Natural killer cell (primary cell): Measurements from ENCODE around the gene PDHB. TPM values are rescaled to one million over a fixed set of nuclear protein-coding genes. Genes with fewer than 3 reads are reported as not detected.

Source experiments
- ATAC-seq, 3 donors: fragments of 150-1000 bp in 2 of 3; fragments of 200-7000 bp in 1 of 3; cut with Tn5 transposase; 1 replicate in 1 of 3; 2 replicates in 2 of 3; pipeline ENCODE4 v1.10.0; 2021; ENCODE audit warnings: mild to moderate bottlenecking in 2 of 3, moderate library complexity in 2 of 3
- DNase-seq, 2 donors: peaks; one replicate each; pipeline versions ENCODE4 v3.0.0 to v3.0.0-alpha.2; 2013 to 2021; ENCODE audit warnings: mixed read lengths in 1 of 2
- H3K27ac ChIP-seq: one replicate; pipeline ENCODE4 v1.5.1; 2013; ENCODE audit warnings: mild to moderate bottlenecking, low read length
- H3K27me3 ChIP-seq: one replicate; pipeline ENCODE4 v1.6.1; 2013; ENCODE audit warnings: low read length; ENCODE audit not compliant: control insufficient read depth, insufficient read depth
- H3K36me3 ChIP-seq: one replicate; pipeline ENCODE4 v1.6.1; 2013; ENCODE audit warnings: low read length; ENCODE audit not compliant: control insufficient read depth, insufficient read depth
- H3K4me1 ChIP-seq: one replicate; pipeline ENCODE4 v1.6.1; 2013; ENCODE audit warnings: low read length; ENCODE audit not compliant: control insufficient read depth, insufficient read depth
- H3K4me3 ChIP-seq: one replicate; pipeline ENCODE4 v1.5.1; 2013; ENCODE audit warnings: low read length
- H3K9me3 ChIP-seq: one replicate; pipeline ENCODE4 v1.6.1; 2013; ENCODE audit warnings: low read length; ENCODE audit not compliant: control insufficient read depth, insufficient read depth
- H3K27ac Mint-ChIP-seq, 2 donors: one replicate each; pipeline ENCODE4 v1.8.0; 2022; ENCODE audit warnings: mild to moderate bottlenecking in 2 of 2, mixed read lengths in 2 of 2, moderate library complexity in 1 of 2
- H3K27me3 Mint-ChIP-seq, 2 donors: one replicate each; pipeline ENCODE4 v1.8.0; 2022; ENCODE audit warnings: low read depth in 2 of 2, mixed read lengths in 2 of 2
- H3K36me3 Mint-ChIP-seq: one replicate; pipeline ENCODE4 v1.8.0; 2022; ENCODE audit warnings: mixed read lengths
- H3K4me1 Mint-ChIP-seq, 2 donors: one replicate each; pipeline ENCODE4 v1.8.0; 2022; ENCODE audit warnings: mixed read lengths in 2 of 2
- H3K4me3 Mint-ChIP-seq: one replicate; pipeline ENCODE4 v1.8.0; 2022; ENCODE audit warnings: mild to moderate bottlenecking, moderate library complexity, mixed read lengths
- H3K9me3 Mint-ChIP-seq, 2 donors: one replicate each; pipeline ENCODE4 v1.8.0; 2022; ENCODE audit warnings: mixed read lengths in 2 of 2
- WGBS: methylation state at CpG from one replicate; pipeline ENCODE4 v1.1.7; 2013; ENCODE audit warnings: missing lambda C conversion rate; ENCODE audit not compliant: insufficient coverage; 5-methylcytosine and 5-hydroxymethylcytosine counted together
- intact Hi-C: fragments of 100-400 bp; cut with micrococcal nuclease; formaldehyde crosslinking; loops from one replicate; pipeline ENCODE4 v1.14.2; 2022
- total RNA-seq, 4 donors: library from RNA; stranded (reverse); fragments of 120-200 nt in 1 of 4; gene quantifications; one replicate each; pipeline versions ENCODE4 v1.2.3 to v1.2.4, GENCODE V29; 2013 to 2022
- TF ChIP-seq, protein P1 (sequence below): fragments of 200-600 bp; IDR thresholded peaks from one replicate; pipeline ENCODE4 v1.8.0; 2022; ENCODE audit warnings: antibody characterized with exemption

The PDHB gene
- total RNA-seq = 10 to 100 TPM; 33.7 to 52.4 (median 39.9) TPM
- 68.9 TPM for total RNA-seq (2013)

GRCh38 chr3:58433400-58434167 is at the start of gene PDHB:
Gene PDHB (minus strand): TSS chr3:58433832. CDS start chr3:58433809, 23 bp downstream.
- Histone ChIP-seq H3K4me3 (peak within 1 kb of the TSS; percentile 86), H3K27ac (peak within 1 kb of the TSS; percentile 82), H3K9me3 (no peaks in the 10 kb centered on the region), H3K27me3 (no peaks in the 10 kb centered on the region), H3K4me1 (peaks cover 12% of the 10 kb centered on the region), H3K36me3 (peaks cover 32% of the 10 kb centered on the region)
- Mint-ChIP-seq H3K9me3 (no peaks in the 10 kb centered on the region), H3K4me3 (peak within 1 kb of the TSS; percentile 90), H3K27ac (peak within 1 kb of the TSS; percentile 89 to 96), H3K4me1 (peaks cover 19 to 22% of the 10 kb centered on the region in 2 donors), H3K36me3 (peaks cover under 1% of the 10 kb centered on the region), H3K27me3 (peaks cover 0 to 7% of the 10 kb centered on the region in 2 donors)
- intact Hi-C loops = loop anchor here (1.0 to 2.0 kb wide), 3 partner anchors 57 to 127 kb away; partner anchors contain the start of genes HTD2 and RPP14
- DNase-seq = peak; percentile 83 to 93
- peak; percentile 94 to 98 (median 95) for ATAC-seq
- under 1% methylated on average over 67 of the region's 67 CpGs for WGBS
- TF ChIP-seq, protein P1, sequence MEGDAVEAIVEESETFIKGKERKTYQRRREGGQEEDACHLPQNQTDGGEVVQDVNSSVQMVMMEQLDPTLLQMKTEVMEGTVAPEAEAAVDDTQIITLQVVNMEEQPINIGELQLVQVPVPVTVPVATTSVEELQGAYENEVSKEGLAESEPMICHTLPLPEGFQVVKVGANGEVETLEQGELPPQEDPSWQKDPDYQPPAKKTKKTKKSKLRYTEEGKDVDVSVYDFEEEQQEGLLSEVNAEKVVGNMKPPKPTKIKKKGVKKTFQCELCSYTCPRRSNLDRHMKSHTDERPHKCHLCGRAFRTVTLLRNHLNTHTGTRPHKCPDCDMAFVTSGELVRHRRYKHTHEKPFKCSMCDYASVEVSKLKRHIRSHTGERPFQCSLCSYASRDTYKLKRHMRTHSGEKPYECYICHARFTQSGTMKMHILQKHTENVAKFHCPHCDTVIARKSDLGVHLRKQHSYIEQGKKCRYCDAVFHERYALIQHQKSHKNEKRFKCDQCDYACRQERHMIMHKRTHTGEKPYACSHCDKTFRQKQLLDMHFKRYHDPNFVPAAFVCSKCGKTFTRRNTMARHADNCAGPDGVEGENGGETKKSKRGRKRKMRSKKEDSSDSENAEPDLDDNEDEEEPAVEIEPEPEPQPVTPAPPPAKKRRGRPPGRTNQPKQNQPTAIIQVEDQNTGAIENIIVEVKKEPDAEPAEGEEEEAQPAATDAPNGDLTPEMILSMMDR = no peak

- intact Hi-C loops = no loop called here
- Histone ChIP-seq H3K4me3 (no peak overlapping the region), H3K36me3 (no peaks in the 10 kb centered on the region), H3K4me1 (peaks cover 21% of the 10 kb centered on the region), H3K9me3 (no peaks in the 10 kb centered on the region), H3K27me3 (no peaks in the 10 kb centered on the region), H3K27ac (no peak overlapping the region)
- Mint-ChIP-seq H3K4me1 (peaks cover 0 to 18% of the 10 kb centered on the region in 2 donors), H3K27me3 (peaks cover 20 to 36% of the 10 kb centered on the region in 2 donors), H3K27ac (no peak overlapping the region), H3K4me3 (no peak overlapping the region), H3K9me3 (no peaks in the 10 kb centered on the region), H3K36me3 (no peaks in the 10 kb centered on the region)
- WGBS = 68% methylated on average over 6 of the region's 8 CpGs
- no peak for DNase-seq
- TF ChIP-seq, protein P1 = no peak
- ATAC-seq = peak in 1 of 3 donors; percentile 36
Observed at GRCh38 chr3:58482917-58483636, 49.4 kb upstream of the PDHB start.

- Mint-ChIP-seq H3K36me3 (no peaks in the 10 kb centered on the region), H3K4me1 (peaks cover 0 to 1% of the 10 kb centered on the region in 2 donors), H3K27me3 (peaks cover 13 to 18% of the 10 kb centered on the region in 2 donors), H3K27ac (no peak overlapping the region), H3K4me3 (no peak overlapping the region), H3K9me3 (no peaks in the 10 kb centered on the region)
- Histone ChIP-seq H3K36me3 (no peaks in the 10 kb centered on the region), H3K4me3 (no peak overlapping the region), H3K27me3 (no peaks in the 10 kb centered on the region), H3K4me1 (peaks cover 10% of the 10 kb centered on the region), H3K27ac (no peak overlapping the region), H3K9me3 (no peaks in the 10 kb centered on the region)
- WGBS = 90% methylated on average over 2 of the region's 2 CpGs
- DNase-seq (no peak), ATAC-seq (no peak)
- TF ChIP-seq, protein P1 = no peak
- intact Hi-C loops = no loop called here
Observed at GRCh38 chr3:58480309-58480708, 46.7 kb upstream of the PDHB start.
